Cardiac muscle cell (in vitro differentiated cells and primary cell): Measurements from ENCODE around the gene TREX2. TPM values are rescaled to one million over a fixed set of nuclear protein-coding genes. Genes with fewer than 3 reads are reported as not detected.

Source experiments
- DNase-seq, 2 donors: peaks; one replicate each; pipeline versions ENCODE4 v3.0.0 to v3.0.0-alpha.2; 2010 to 2017; ENCODE audit warnings: low read depth in 1 of 2, low spot score in 1 of 2
- H3K27ac ChIP-seq: fragments of 200-600 bp; sonication (generic); 2 replicates; pipeline ENCODE4 v1.5.1; 2016
- H3K27me3 ChIP-seq: fragments of 200-600 bp; sonication (generic); 2 replicates; pipeline ENCODE4 v1.6.0; 2016; ENCODE audit warnings: control low read depth
- H3K36me3 ChIP-seq: fragments of 200-600 bp; sonication (generic); 2 replicates; pipeline ENCODE4 v1.5.1; 2016; ENCODE audit warnings: control low read depth
- H3K4me1 ChIP-seq: fragments of 200-600 bp; sonication (generic); 2 replicates; pipeline ENCODE4 v1.8.1; 2017; ENCODE audit warnings: low read depth, mild to moderate bottlenecking, mixed run types
- H3K4me3 ChIP-seq: fragments of 200-600 bp; sonication (generic); 2 replicates; pipeline ENCODE4 v1.5.1; 2016; ENCODE audit warnings: mild to moderate bottlenecking
- H3K9me3 ChIP-seq: fragments of 200-600 bp; sonication (generic); 2 replicates; pipeline ENCODE4 v1.5.1; 2017; ENCODE audit warnings: low read depth, mild to moderate bottlenecking, control low read depth
- CTCF ChIP-seq: IDR thresholded peaks from 2 replicates; pipeline ENCODE4 v1.5.1; 2012; ENCODE audit warnings: low read depth, mild to moderate bottlenecking, low read length
- polyA plus RNA-seq: library from polyadenylated mRNA; unstranded; fragments of >200 nt; fragmentation: Nextera tagmentation; extraction: Ambion mirVana; gene quantifications from 2 replicates; pipeline ENCODE4 v1.2.1, GENCODE V29; 2016
- total RNA-seq: library from RNA; depleted of rRNA; stranded (reverse); fragments of >200 nt; gene quantifications from 2 replicates; pipeline ENCODE4 v1.2.3, GENCODE V29; 2016

The TREX2 gene
- total and polyA plus RNA-seq, 2 experiments from 2014 or later: 0.36 TPM; not detected in 1

GRCh38 chrX:153454901-153455550, 9.2 kb upstream of the TREX2 start:
- no peak overlapping the region for H3K4me3 ChIP-seq
- no peak for TF ChIP-seq CTCF
- peaks cover 6% of the 10 kb centered on the region for H3K4me1 ChIP-seq
- no peaks in the 10 kb centered on the region for H3K27me3 ChIP-seq
- no peak for DNase-seq
- no peak overlapping the region for H3K27ac ChIP-seq
- no peaks in the 10 kb centered on the region for H3K36me3 ChIP-seq
- H3K9me3 ChIP-seq: no peaks in the 10 kb centered on the region

- Histone ChIP-seq H3K27me3 (no peaks in the 10 kb centered on the region), H3K4me3 (no peak overlapping the region), H3K4me1 (peaks cover 6% of the 10 kb centered on the region), H3K27ac (no peak overlapping the region), H3K36me3 (no peaks in the 10 kb centered on the region), H3K9me3 (no peaks in the 10 kb centered on the region)
- DNase-seq: no peak
- no peak for TF ChIP-seq CTCF
These were observed 5.1 kb upstream of the TREX2 start for GRCh38 chrX:153450949-153451277.

DNA sequence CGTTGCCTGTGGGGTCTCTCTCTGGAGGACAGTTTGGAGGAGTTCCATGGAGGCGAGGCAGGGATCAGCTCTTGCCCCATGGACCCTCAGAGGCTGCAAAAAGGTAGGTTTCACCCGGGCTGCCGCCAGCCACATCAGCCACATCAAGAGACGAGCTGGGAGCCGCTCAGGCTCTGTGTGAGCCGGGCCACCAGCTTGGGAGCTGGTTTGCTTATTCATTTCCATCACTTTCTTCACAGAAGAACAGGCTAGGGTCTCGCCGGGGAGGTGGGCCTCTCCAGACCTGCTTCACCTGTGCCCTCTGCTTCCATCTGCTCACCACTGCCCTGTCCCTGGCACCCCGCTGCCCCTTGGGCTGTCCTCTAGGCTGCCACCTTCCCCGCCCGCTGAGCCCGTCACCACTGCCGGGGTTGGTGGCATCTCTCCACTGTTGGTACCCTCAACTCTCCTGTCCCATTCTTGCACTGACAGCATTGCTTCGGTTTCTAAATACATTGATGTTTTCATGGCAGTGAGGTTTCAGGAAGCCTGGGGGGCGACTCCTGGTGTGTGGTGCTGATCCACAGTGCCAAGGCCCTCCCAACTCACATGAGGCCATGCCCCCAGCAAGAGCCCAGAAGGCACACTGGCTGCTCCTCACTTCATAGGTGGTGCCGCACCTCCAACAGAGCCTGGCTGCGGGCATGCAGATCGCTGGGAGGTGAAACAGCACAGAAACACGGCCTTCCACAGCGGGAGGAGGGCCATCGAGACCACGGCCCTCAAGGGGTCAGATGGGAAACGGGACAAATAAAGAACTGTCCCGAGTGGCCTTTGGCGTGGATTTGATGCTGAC, 4.5 kb upstream of the TREX2 start:
- DNase-seq: no peak
- Histone ChIP-seq H3K27me3 (no peaks in the 10 kb centered on the region), H3K9me3 (no peaks in the 10 kb centered on the region), H3K27ac (no peak overlapping the region), H3K4me1 (peaks cover 6% of the 10 kb centered on the region), H3K4me3 (no peak overlapping the region), H3K36me3 (no peaks in the 10 kb centered on the region)
- no peak for TF ChIP-seq CTCF

DNA sequence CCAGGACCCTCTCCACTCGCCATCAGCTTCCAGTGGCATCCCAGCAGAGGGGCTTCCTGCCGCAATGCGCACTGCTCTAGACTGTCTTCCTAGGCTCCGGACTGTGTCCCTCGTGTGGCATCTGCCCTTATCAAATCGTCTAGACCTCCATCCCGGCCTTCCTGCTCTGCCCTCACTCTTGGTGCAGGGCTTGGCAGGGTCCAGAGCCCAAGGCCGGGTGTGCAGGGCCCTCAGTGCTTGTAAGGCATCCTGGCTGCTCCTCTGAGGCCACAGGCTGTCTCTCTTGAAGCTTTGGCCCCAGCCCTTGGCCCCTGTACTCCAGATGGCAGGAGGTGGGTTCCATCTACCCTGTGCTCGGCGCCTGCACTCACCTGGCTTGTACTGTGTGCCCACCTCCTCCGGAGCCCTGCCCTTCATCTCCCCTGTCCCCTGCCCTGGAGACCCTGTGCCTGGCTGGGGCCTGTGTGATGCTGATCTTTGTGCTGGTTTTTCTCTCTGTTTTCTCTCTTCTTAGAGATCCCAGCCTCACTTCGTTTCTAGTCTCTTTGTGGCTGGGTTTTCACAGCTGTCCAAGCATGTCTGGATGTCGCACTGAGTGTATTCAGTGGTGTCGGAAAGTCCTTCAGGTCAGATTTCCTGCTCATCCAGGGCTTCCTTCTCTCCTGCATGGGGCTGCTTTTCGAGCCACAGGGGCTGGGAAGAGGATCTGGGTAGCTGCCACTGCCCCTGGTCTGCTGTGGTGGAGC, 3.7 kb upstream of the TREX2 start:
- no peak for TF ChIP-seq CTCF
- no peaks in the 10 kb centered on the region for H3K27me3 ChIP-seq
- DNase-seq: no peak
- H3K4me3 ChIP-seq: no peak overlapping the region
- no peak overlapping the region for H3K27ac ChIP-seq
- no peaks in the 10 kb centered on the region for H3K36me3 ChIP-seq
- H3K4me1 ChIP-seq: peaks cover 6% of the 10 kb centered on the region
- H3K9me3 ChIP-seq: no peaks in the 10 kb centered on the region

GRCh38 chrX:153448556-153449367, 2.9 kb upstream of the TREX2 start:
- no peak for TF ChIP-seq CTCF
- H3K4me3 ChIP-seq: no peak overlapping the region
- no peak overlapping the region for H3K27ac ChIP-seq
- no peak for DNase-seq
- H3K9me3 ChIP-seq: no peaks in the 10 kb centered on the region
- H3K27me3 ChIP-seq: no peaks in the 10 kb centered on the region
- H3K4me1 ChIP-seq: peaks cover 6% of the 10 kb centered on the region
- no peaks in the 10 kb centered on the region for H3K36me3 ChIP-seq
